ENCODE measurements around the gene KLHL22.
"Not testable (repeated sequence)": the region's sequence is repeated elsewhere in the genome, so short reads cannot be mapped to it uniquely, and the experiment has no call there.

KLHL22 gene, protein sequence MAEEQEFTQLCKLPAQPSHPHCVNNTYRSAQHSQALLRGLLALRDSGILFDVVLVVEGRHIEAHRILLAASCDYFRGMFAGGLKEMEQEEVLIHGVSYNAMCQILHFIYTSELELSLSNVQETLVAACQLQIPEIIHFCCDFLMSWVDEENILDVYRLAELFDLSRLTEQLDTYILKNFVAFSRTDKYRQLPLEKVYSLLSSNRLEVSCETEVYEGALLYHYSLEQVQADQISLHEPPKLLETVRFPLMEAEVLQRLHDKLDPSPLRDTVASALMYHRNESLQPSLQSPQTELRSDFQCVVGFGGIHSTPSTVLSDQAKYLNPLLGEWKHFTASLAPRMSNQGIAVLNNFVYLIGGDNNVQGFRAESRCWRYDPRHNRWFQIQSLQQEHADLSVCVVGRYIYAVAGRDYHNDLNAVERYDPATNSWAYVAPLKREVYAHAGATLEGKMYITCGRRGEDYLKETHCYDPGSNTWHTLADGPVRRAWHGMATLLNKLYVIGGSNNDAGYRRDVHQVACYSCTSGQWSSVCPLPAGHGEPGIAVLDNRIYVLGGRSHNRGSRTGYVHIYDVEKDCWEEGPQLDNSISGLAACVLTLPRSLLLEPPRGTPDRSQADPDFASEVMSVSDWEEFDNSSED

DNA sequence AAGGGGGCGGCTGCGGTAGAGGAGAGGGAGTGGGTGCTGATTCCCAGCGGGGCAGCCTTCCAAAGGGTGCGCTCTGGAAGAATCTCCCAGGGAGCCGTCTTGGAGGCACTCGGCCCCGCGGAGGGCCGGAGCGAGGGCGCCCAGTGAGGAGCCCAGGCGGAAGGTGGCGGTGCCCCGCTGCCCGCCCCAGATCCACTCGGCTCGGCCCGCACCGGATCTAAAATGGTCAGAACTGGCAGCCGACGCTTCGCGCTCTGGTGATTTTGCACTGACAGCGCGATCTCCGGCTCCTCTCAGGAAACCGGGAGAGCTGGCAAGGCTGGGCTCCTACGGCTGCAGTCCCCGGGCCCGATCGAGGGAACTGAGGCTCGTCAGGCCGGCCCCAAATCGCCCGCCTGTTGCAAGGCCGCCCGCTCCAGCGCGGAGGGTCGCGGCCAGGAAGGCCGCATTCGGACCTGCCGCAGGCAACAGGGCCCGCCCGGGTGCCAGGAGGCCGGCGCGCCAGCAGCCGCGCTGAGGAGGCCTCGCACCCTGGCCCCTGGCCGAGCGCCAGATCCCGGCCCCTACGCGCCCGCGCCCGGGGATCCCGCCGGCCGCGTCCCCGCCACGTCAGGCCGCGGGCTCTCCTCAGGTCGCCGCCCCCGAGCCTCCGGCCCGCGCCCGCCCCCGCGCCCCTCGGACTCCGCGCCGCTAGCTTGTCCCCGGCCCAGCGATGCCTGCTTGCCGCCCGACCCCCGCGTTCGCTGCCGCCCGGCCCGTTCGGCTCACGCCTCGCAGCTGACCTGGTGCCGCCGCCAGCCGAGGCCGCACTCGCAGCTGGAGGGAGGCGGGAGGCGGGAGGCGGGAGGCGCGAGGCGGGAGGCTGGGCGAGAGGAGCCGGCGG, at the start of gene KLHL22:
Gene KLHL22 (minus strand): TSS at position 818 of the 883 bp plus-strand sequence. CDS start 6,584 bp downstream, outside the sequence.
- in situ Hi-C loops (cut with MboI; ENCODE audit: low sequenced_read_pairs, unreplicated experiment) = no loop called here
- peak; percentile 52 for DNase-seq (ENCODE audit: low spot score)
- TF ChIP-seq, protein P1, sequence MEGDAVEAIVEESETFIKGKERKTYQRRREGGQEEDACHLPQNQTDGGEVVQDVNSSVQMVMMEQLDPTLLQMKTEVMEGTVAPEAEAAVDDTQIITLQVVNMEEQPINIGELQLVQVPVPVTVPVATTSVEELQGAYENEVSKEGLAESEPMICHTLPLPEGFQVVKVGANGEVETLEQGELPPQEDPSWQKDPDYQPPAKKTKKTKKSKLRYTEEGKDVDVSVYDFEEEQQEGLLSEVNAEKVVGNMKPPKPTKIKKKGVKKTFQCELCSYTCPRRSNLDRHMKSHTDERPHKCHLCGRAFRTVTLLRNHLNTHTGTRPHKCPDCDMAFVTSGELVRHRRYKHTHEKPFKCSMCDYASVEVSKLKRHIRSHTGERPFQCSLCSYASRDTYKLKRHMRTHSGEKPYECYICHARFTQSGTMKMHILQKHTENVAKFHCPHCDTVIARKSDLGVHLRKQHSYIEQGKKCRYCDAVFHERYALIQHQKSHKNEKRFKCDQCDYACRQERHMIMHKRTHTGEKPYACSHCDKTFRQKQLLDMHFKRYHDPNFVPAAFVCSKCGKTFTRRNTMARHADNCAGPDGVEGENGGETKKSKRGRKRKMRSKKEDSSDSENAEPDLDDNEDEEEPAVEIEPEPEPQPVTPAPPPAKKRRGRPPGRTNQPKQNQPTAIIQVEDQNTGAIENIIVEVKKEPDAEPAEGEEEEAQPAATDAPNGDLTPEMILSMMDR (IDR thresholded peaks at IDR 0.05; ENCODE audit: borderline replicate concordance, control extremely low read depth, extremely low read depth, insufficient read depth, missing control alignments) = no peak

DNA sequence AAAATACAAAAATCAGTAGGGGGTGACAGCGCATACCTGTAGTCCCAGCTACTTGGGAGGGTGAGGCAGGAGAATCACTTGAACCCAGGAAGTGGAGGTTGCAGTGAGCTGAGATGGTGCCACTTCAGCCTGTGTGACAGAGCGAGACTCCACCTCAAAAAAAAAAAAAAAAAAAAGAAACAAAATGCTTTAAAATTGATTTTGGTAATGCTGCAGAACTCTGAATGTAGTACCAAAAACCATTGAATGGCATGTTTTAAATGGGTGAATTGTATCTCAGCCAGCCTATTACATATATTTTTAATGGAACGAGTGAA, 49.7 kb upstream of the KLHL22 start:
- DNase-seq (ENCODE audit: low spot score); in situ Hi-C loops (cut with MboI; ENCODE audit: low sequenced_read_pairs, unreplicated experiment): not testable (repeated sequence)

DNA sequence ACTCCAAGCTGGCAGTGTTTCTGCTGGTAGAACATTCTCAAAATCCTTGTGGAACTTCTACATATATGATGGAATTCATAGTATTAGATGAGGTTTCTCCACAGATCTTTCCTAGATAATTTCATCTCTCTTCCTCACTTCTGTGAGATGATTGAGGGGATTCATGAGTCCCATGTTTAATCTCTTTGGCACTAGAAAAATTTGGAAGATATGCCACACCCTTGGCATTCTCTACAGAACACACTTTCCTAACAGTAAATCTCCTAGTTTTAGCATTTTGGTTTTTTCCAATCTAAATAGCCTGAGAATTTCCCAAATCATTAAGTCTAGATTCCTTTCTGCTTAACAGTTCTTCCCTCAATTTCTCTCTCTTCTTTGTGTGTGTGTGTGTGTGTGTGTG, 47.1 kb upstream of the KLHL22 start:
- no peak for DNase-seq (ENCODE audit: low spot score)

DNA sequence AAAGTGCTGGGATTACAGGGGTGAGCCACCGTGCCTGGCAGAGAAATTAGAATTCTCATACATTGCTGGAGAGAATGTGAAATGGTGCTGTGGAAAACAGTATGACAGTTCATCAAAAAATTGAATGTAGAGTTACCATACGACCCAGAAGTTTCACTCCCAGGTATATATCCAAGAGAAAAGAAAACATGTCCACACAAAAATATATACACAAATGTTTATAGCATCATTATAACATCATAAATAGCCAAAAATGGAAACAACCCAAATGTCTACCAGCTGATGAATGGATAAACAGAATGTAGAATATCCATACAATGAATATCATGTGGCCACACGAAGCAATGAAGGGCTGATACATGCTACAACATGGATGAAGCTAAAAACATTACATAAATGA, 46.5 kb upstream of the KLHL22 start:
- in situ Hi-C loops (cut with MboI; ENCODE audit: low sequenced_read_pairs, unreplicated experiment) = no loop called here
- no peak for DNase-seq (ENCODE audit: low spot score)
- TF ChIP-seq, protein P1 (IDR thresholded peaks at IDR 0.05; ENCODE audit: borderline replicate concordance, control extremely low read depth, extremely low read depth, insufficient read depth, missing control alignments) = no peak

More for the DNA sequence above, 47.1 kb upstream of the KLHL22 start:
- TF ChIP-seq, protein P1 (IDR thresholded peaks at IDR 0.05; ENCODE audit: borderline replicate concordance, control extremely low read depth, extremely low read depth, insufficient read depth, missing control alignments) = no peak
- in situ Hi-C loops (cut with MboI; ENCODE audit: low sequenced_read_pairs, unreplicated experiment) = no loop called here

DNA sequence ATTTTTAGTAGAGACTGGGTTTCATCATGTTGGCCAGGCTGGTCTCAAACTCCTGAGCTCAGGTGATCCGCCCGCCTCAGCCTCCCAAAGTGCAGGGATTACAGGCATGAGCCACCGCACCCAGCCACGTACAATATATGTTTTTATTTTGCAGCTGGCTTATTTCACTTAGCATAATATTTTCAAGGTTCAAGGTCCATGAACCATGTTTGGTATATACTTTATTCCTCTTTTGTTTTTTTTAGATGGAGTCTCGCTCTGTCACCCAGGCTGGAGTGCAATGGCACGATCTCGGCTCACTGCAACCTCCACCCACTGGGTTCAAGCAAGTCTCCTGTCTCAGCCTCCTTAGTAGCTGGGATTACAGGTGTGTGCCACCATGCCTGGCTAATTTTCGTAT, 43.3 kb upstream of the KLHL22 start:
- DNase-seq (ENCODE audit: low spot score); in situ Hi-C loops (cut with MboI; ENCODE audit: low sequenced_read_pairs, unreplicated experiment): not testable (repeated sequence)

DNA sequence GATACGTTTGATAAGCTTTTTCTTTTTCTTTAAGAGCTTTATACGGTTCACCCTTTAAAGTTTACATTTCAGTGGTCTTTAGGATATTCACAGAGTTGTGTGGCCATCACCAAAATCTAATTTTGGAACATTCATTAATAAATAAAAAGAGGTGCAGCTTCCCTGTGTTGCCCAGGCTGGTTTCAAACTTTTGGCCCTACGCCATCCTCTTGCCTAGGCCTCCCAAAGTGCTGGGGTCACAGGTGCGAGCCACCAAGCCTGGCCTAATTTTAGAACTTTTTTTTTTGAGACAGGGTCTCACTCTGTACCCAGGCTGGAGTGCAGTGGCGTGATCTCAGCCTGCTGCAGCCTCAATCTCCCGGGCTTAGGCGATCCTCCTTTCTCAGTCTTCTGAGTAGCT, 42.4 kb upstream of the KLHL22 start:
- TF ChIP-seq, protein P1 (IDR thresholded peaks at IDR 0.05; ENCODE audit: borderline replicate concordance, control extremely low read depth, extremely low read depth, insufficient read depth, missing control alignments) = no peak

DNA sequence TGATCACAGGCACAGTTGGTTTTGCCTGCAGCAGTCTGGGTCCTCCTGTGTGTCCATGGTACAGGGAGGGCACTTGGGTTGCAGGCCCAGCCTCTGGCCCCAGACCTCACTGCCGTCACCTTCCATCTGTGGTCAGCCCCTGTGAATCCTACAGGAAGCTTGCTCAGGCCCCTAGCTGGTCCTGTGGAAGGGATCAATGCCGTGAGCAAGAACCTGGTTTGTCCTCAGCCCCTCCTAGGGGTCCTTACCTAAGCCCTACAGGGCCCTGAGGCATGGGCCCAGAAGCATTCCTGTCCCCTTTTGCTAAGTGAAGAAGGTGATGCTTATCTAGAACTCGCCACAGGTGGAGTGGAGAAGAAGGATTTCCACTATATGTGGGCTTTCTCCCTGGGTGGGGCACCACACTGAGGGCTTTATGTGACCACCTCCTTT, 41.7 kb upstream of the KLHL22 start:
- in situ Hi-C loops (cut with MboI; ENCODE audit: low sequenced_read_pairs, unreplicated experiment) = no loop called here
- DNase-seq (ENCODE audit: low spot score) = no peak
- TF ChIP-seq, protein P1 (IDR thresholded peaks at IDR 0.05; ENCODE audit: borderline replicate concordance, control extremely low read depth, extremely low read depth, insufficient read depth, missing control alignments) = no peak

More for the DNA sequence above, 42.4 kb upstream of the KLHL22 start:
- in situ Hi-C loops (cut with MboI; ENCODE audit: low sequenced_read_pairs, unreplicated experiment) = no loop called here
- DNase-seq (ENCODE audit: low spot score) = no peak
